B cell (primary cell): ENCODE measurements around the gene FBN1.

Experiments used
- EZH2 ChIP-seq: IDR thresholded peaks from 2 replicates; pipeline ENCODE4 v1.6.1; 2012; ENCODE audit warnings: borderline replicate concordance, low read depth, mild to moderate bottlenecking, moderate library complexity, low read length; ENCODE audit not compliant: insufficient read depth, poor library complexity, severe bottlenecking
- TF ChIP-seq, protein P1 (sequence below): fragments of 200-600 bp; IDR thresholded peaks from one replicate; pipeline ENCODE4 v1.8.0; 2022; ENCODE audit warnings: antibody characterized with exemption, mild to moderate bottlenecking

- TF ChIP-seq, protein P1, sequence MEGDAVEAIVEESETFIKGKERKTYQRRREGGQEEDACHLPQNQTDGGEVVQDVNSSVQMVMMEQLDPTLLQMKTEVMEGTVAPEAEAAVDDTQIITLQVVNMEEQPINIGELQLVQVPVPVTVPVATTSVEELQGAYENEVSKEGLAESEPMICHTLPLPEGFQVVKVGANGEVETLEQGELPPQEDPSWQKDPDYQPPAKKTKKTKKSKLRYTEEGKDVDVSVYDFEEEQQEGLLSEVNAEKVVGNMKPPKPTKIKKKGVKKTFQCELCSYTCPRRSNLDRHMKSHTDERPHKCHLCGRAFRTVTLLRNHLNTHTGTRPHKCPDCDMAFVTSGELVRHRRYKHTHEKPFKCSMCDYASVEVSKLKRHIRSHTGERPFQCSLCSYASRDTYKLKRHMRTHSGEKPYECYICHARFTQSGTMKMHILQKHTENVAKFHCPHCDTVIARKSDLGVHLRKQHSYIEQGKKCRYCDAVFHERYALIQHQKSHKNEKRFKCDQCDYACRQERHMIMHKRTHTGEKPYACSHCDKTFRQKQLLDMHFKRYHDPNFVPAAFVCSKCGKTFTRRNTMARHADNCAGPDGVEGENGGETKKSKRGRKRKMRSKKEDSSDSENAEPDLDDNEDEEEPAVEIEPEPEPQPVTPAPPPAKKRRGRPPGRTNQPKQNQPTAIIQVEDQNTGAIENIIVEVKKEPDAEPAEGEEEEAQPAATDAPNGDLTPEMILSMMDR: no peak
- no peak for TF ChIP-seq EZH2
Observed at GRCh38 chr15:48558226-48558625, 87.3 kb downstream of the FBN1 start.
